Panc1 (cell line): ENCODE results near the gene EIF3J.

ENCODE experiments used
- POLR2AphosphoS5 ChIP-seq: IDR thresholded peaks from 2 replicates; pipeline ENCODE4 v1.6.1; 2012; ENCODE audit warnings: mild to moderate bottlenecking, low read depth, low read length, moderate library complexity
- TCF7L2 ChIP-seq: IDR thresholded peaks from 2 replicates; pipeline ENCODE4 v1.6.1; 2011; ENCODE audit warnings: mild to moderate bottlenecking, low read depth, low read length, inconsistent platforms
- TF ChIP-seq, protein P1 (sequence below): fragments of 450-650 bp; IDR thresholded peaks from 2 replicates; pipeline ENCODE4 v1.5.1; 2017; ENCODE audit warnings: mild to moderate bottlenecking

- TF ChIP-seq, protein P1, sequence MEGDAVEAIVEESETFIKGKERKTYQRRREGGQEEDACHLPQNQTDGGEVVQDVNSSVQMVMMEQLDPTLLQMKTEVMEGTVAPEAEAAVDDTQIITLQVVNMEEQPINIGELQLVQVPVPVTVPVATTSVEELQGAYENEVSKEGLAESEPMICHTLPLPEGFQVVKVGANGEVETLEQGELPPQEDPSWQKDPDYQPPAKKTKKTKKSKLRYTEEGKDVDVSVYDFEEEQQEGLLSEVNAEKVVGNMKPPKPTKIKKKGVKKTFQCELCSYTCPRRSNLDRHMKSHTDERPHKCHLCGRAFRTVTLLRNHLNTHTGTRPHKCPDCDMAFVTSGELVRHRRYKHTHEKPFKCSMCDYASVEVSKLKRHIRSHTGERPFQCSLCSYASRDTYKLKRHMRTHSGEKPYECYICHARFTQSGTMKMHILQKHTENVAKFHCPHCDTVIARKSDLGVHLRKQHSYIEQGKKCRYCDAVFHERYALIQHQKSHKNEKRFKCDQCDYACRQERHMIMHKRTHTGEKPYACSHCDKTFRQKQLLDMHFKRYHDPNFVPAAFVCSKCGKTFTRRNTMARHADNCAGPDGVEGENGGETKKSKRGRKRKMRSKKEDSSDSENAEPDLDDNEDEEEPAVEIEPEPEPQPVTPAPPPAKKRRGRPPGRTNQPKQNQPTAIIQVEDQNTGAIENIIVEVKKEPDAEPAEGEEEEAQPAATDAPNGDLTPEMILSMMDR: no peak
- TF ChIP-seq POLR2AphosphoS5: no peak
- TF ChIP-seq TCF7L2: no peak
Observed at GRCh38 chr15:44492672-44493071, 44.3 kb upstream of the EIF3J start.
